ENCODE measurements around the gene CLDN6. TPM values are rescaled to one million over a fixed set of nuclear protein-coding genes. Genes with fewer than 3 reads are reported as not detected.

Gene CLDN6, protein sequence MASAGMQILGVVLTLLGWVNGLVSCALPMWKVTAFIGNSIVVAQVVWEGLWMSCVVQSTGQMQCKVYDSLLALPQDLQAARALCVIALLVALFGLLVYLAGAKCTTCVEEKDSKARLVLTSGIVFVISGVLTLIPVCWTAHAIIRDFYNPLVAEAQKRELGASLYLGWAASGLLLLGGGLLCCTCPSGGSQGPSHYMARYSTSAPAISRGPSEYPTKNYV
- total RNA-seq (2022; extraction: Qiagen RNA extraction; ENCODE audit: low read depth): 0.24 to 0.57 TPM (median 0.48 TPM) in 5 replicates

DNA sequence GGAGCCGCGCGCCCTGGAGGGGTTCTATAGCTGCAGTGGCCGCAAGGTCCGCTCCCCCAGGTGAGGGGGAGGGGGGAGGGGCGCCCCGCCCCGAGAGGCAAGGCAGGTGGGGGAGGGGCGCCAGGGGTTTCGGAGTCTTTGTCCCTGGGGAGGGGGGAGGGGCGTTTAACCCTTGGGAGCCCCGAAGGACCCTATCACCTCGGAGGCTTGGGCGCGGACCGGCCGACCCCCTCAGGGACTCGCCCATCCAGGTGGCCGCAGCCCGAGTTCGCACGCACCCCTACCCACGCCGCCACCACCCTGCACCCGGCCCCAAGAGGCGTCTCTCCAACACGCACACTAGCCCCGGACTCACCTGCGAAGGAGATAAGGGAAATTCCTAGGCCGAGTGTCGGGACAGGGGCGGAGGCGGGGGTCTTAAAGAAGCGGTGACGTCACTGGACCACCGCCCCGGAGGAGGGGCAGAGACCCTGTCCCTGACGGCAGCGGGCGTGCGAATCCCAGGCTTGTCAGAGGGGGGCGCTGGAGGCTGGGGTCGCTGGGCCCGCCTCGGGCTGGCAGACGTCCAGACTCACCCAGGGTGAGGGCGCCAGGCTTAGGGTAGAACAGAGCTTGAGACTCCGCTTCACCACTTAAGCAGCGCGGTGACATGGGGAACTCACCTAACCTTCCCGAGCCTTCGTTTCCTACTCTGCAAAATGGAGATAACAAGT lies at the start of gene CLDN6:
Gene CLDN6, minus strand, starts transcription at position 390 of the 713 bp plus-strand sequence. CDS start 2,162 bp downstream, outside the sequence.

DNA sequence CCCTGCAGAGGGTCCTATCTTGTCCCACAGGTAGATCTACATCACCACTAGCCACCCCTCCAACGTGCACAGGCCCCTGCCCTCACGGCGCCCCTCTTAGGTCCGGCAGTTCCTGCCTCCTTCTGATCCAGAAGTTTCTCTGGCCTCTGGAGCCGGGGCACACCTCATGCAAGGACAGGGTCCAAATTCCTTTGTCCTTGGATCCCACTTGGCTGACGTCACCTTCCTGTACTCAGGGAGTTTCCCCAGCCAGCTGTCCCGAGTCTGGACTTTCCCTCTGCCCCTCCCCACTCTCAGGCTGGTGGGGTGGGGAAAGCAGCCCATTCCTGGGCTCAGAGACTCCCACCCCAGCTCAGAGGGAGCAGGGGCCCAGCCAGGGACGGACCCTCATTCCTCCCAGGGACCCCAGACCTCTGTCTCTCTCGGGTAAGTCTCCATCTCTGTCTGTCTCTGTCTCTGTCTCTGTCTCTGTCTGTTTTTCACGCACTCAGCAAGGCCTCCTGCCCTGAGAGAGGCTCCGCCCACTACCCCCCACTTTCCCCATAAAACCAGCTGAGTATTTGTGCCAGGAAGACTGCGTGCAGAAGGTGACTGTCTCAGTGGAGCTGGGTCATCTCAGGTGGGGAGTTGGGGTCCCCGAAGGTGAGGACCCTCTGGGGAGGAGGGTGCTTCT lies 47.2 kb upstream of the CLDN6 start, which contains the start of gene IL32:
Gene IL32, plus strand, starts transcription at position 572 of the 673 bp plus-strand sequence. CDS start 172 bp downstream, outside the sequence.

DNA sequence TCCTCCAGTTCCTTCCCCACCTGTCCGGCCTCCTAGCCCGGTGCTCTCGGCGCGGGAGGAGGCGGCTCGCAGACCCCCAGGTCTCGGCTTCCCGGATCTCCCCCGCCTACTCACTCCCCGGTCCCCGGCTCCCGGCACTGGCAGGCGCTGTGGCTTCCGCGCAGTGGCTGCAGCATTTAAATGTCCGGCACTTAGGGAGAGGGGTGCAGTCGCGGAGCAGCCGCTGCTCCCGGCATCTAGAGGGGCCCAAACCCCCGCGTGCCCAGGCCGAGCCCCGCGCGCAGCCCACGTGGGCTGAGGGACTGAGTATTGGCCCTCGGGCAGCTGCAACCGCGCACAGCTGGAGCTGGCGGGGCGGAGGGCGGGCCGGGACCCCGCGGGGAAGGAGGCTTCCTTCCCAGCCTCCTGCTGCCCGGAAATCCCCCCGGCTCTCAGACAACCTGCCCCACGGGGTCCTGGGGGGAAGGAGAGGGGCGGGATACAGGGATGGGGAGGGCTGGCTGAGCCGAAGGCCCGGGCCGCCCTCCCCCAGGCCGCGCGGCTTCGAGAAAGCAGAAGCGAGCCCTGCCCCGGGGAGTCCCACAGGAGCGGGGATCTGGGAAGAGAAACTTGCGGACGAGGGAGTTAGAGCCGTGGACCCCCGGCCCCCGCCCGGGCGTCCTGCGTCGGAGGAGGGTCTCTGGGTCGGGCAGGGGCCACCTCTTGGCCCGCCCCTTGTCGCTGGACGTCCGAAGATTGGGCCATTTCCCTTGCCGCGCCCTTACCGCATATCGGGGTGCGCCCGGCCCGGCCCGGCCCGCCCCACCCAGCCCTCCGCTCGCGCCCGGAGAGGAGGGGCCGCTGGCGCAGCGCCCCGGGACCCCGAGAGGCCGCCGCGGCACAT lies 28.0 kb upstream of the CLDN6 start, which contains the start of gene MMP25:
Gene MMP25, plus strand, starts transcription at position 804 of the 883 bp plus-strand sequence. CDS start 357 bp downstream, outside the sequence.

DNA sequence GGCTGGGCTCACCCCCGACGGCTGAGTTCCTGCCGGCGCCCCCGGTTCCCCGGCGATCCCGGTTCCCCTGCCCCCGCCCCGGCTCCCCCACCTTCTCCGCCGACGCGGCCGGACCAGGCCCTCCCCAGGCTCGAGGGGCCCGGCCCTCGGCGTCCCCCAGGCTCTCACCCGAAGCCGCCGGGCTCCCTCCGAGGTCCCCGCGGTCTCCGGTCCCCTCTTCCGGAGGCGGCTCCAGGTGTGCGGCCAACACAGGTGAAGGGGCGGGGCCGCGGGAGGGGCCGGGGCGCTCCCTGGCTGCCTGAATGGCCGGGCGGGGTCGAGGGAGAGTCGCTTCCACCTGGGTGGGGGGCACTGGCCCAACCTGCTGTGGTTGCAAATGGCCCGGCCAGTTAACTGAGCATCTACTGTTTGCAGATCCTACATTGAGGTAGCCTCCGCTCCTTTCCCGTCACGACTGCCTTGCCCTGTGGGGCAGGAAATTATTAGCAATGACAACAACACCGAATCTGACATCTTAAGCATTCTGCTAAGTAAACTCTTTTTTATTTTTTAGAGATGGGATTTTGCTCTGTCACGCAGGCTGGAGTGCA lies 18.8 kb upstream of the CLDN6 start, which contains the start of gene BICDL2:
Gene BICDL2, minus strand, starts transcription at position 219 of the 590 bp plus-strand sequence. CDS start 1,448 bp downstream, outside the sequence.

GRCh38 chr16:3023669-3024478 lies 5.9 kb upstream of the CLDN6 start, which contains the start of the genes HCFC1R1 and THOC6:
Gene HCFC1R1, minus strand, starts transcription at chr16:3023942. Its CDS starts 1 bp downstream, at chr16:3023941.
Gene THOC6, plus strand, starts transcription at chr16:3024035. Its CDS starts 292 bp downstream, at chr16:3024327.

GRCh38 chr16:3020247-3020603 lies 2.2 kb upstream of the CLDN6 start, which contains the start of gene TNFRSF12A:
Gene TNFRSF12A, plus strand, starts transcription at chr16:3020368. Its CDS starts 30 bp downstream, at chr16:3020398.

DNA sequence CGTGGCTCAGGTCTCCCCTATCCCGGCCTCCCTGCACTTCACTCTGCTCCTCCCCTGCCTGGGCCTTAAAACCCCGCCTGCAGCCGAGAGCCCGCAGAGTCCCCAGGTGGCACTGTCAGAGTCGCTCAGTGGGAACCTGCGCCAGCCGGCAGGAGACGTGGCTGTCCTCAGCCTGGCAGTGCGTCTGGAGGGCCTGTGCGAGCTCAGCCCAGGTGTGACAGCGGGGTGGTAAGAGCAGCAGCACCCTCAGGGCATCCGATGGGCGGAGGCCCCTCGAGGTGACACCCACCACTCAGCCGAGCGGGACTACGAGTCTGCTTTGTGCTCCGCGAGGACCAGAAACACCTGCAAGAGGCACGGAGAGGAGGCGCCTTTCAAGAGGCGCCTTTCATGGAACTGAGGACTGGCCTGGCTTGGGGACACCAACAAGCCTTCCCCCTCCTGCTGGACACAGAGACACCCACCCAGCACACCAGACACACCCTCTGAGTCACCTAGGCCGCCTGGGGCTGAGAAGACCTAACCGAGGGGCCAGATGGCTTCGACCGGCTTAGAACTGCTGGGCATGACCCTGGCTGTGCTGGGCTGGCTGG lies 5.1 kb downstream of the CLDN6 start, which contains the start of gene CLDN9:
Gene CLDN9, plus strand, starts transcription at position 96 of the 593 bp plus-strand sequence. Its CDS starts 440 bp downstream, at position 536.

GRCh38 chr16:2980227-2981176 lies 37.5 kb downstream of the CLDN6 start, which contains the start of gene PKMYT1:
Gene PKMYT1, minus strand, starts transcription at chr16:2980446. Its CDS starts 789 bp downstream, at chr16:2979657.

DNA sequence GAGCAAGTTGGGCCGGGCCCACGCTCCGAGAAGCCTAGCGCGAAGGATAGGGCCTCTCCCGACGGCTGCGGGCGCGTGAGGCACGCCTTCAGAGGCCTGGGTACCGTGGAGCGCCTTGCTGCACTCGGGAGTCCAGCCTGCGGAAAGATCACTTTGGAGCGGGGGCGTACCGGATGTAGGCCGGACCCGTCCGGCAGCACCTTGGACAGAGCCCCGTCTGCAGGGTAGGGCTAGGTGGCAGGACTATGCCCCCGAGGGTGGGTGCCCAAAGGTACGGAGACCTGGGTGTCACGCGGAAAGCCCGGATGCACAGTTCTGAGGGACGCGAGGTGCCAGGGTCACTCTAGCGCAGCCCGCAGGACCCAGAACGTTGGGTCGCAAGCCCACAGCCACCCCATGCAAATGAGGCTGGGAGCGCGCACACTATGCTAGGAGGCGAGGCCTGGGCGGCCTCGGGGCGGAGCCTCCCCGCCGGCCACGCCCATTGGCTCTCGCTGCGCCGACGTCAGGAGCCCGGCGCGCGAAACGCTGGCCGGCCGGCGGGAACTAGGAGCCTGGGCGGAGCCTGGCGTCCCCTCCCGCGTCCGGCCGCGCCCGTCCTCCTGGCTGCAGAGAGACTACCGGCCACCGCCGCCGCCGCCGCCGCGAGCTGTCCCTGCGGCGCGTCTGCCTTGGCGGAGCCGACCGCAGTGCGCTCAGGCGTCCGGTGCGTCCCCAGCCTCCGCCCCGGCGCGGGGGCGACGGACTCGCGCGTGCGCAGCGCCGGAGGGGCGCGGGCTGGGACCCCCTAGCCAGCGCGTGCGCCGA lies 49.0 kb downstream of the CLDN6 start, which contains the start of gene PAQR4:
Gene PAQR4, plus strand, starts transcription at position 611 of the 807 bp plus-strand sequence. CDS start 327 bp downstream, outside the sequence.

Other genes starting within 250 kb of the CLDN6 start
- gene ELOB, start 240.9 kb downstream of the CLDN6 start, total RNA-seq (2022; extraction: Qiagen RNA extraction; ENCODE audit: low read depth): 488 to 558 TPM (median 510 TPM) in 5 replicates
- gene PRSS33, start 230.6 kb downstream of the CLDN6 start, total RNA-seq (2022; extraction: Qiagen RNA extraction; ENCODE audit: low read depth): not detected in 5 replicates
- gene PRSS41, start 219.7 kb downstream of the CLDN6 start, total RNA-seq (2022; extraction: Qiagen RNA extraction; ENCODE audit: low read depth): not detected in 5 replicates
- 0.15 TPM in 1 of 5 replicates, not detected in the others for gene PRSS21, start 200.9 kb downstream of the CLDN6 start, total RNA-seq (2022; extraction: Qiagen RNA extraction; ENCODE audit: low read depth)
- 0.61 to 1.3 TPM (median 1.00 TPM) in 5 replicates for gene ZG16B, start 187.9 kb downstream of the CLDN6 start, total RNA-seq (2022; extraction: Qiagen RNA extraction; ENCODE audit: low read depth)
- 0.39 to 1.4 TPM (median 1.3 TPM) in 5 replicates for gene PRSS22, start 160.0 kb downstream of the CLDN6 start, total RNA-seq (2022; extraction: Qiagen RNA extraction; ENCODE audit: low read depth)
- gene FLYWCH2, start 135.0 kb downstream of the CLDN6 start, total RNA-seq (2022; extraction: Qiagen RNA extraction; ENCODE audit: low read depth): 46.6 to 54.3 TPM (median 52.3 TPM) in 5 replicates
- 19.4 to 31.3 TPM (median 26.1 TPM) in 5 replicates for gene FLYWCH1, start 106.3 kb downstream of the CLDN6 start, total RNA-seq (2022; extraction: Qiagen RNA extraction; ENCODE audit: low read depth)
- gene KREMEN2, start 53.9 kb downstream of the CLDN6 start, total RNA-seq (2022; extraction: Qiagen RNA extraction; ENCODE audit: low read depth): 1.3 to 3.0 TPM (median 2.3 TPM) in 5 replicates
- 32.0 to 45.1 TPM (median 41.2 TPM) in 5 replicates for gene PAQR4, start 48.8 kb downstream of the CLDN6 start, total RNA-seq (2022; extraction: Qiagen RNA extraction; ENCODE audit: low read depth)
- 65.1 to 89.9 TPM (median 84.9 TPM) in 5 replicates for gene PKMYT1, start 37.7 kb downstream of the CLDN6 start, total RNA-seq (2022; extraction: Qiagen RNA extraction; ENCODE audit: low read depth)
- gene CLDN9, start 5.3 kb downstream of the CLDN6 start, total RNA-seq (2022; extraction: Qiagen RNA extraction; ENCODE audit: low read depth): 0.23 to 0.48 TPM (median 0.29 TPM) in 5 replicates
- 446 to 645 TPM (median 558 TPM) in 5 replicates for gene TNFRSF12A, start 2.2 kb upstream of the CLDN6 start, total RNA-seq (2022; extraction: Qiagen RNA extraction; ENCODE audit: low read depth)
- 212 to 248 TPM (median 240 TPM) in 5 replicates for gene HCFC1R1, start 5.8 kb upstream of the CLDN6 start, total RNA-seq (2022; extraction: Qiagen RNA extraction; ENCODE audit: low read depth)
- 25.3 to 35.1 TPM (median 31.9 TPM) in 5 replicates for gene THOC6, start 5.9 kb upstream of the CLDN6 start, total RNA-seq (2022; extraction: Qiagen RNA extraction; ENCODE audit: low read depth)
- gene BICDL2, start 18.8 kb upstream of the CLDN6 start, total RNA-seq (2022; extraction: Qiagen RNA extraction; ENCODE audit: low read depth): not detected in 5 replicates
- 0.81 to 1.2 TPM (median 0.90 TPM) in 5 replicates for gene MMP25, start 28.4 kb upstream of the CLDN6 start, total RNA-seq (2022; extraction: Qiagen RNA extraction; ENCODE audit: low read depth)
- gene IL32, start 47.5 kb upstream of the CLDN6 start, total RNA-seq (2022; extraction: Qiagen RNA extraction; ENCODE audit: low read depth): 21.6 to 35.8 TPM (median 29.8 TPM) in 5 replicates
- gene ZSCAN10, start 81.1 kb upstream of the CLDN6 start, total RNA-seq (2022; extraction: Qiagen RNA extraction; ENCODE audit: low read depth): 0.33 TPM in 1 of 5 replicates, not detected in the others
- 10.8 to 15.4 TPM (median 14.6 TPM) in 5 replicates for gene ZNF205, start 94.4 kb upstream of the CLDN6 start, total RNA-seq (2022; extraction: Qiagen RNA extraction; ENCODE audit: low read depth)
- gene ZNF213, start 116.8 kb upstream of the CLDN6 start, total RNA-seq (2022; extraction: Qiagen RNA extraction; ENCODE audit: low read depth): 9.1 to 12.0 TPM (median 11.5 TPM) in 5 replicates
- 0.18 to 0.67 TPM (median 0.35 TPM) in 4 of 5 replicates, not detected in the other for gene OR1F1, start 170.0 kb upstream of the CLDN6 start, total RNA-seq (2022; extraction: Qiagen RNA extraction; ENCODE audit: low read depth)
- 7.9 to 8.4 TPM (median 8.2 TPM) in 5 replicates for gene ZNF200, start 217.0 kb upstream of the CLDN6 start, total RNA-seq (2022; extraction: Qiagen RNA extraction; ENCODE audit: low read depth)
- gene MEFV, start 238.4 kb upstream of the CLDN6 start, total RNA-seq (2022; extraction: Qiagen RNA extraction; ENCODE audit: low read depth): 0.16 TPM in 1 of 5 replicates, not detected in the others